Muscle of leg (tissue), 11 donors: ENCODE data around the gene CAMTA1. TPM values are rescaled to one million over a fixed set of nuclear protein-coding genes. Genes with fewer than 3 reads are reported as not detected.

Experiments
- DNase-seq: peaks from one replicate; pipeline ENCODE4 v3.0.0; 2013
- H3K27ac ChIP-seq: one replicate; pipeline ENCODE4 v1.5.1; 2013; ENCODE audit warnings: mild to moderate bottlenecking, low read length, control low read depth
- H3K27me3 ChIP-seq: one replicate; pipeline ENCODE4 v1.6.1; 2013; ENCODE audit warnings: low read length; ENCODE audit not compliant: control insufficient read depth, insufficient read depth
- H3K36me3 ChIP-seq: one replicate; pipeline ENCODE4 v1.6.1; 2013; ENCODE audit warnings: low read length; ENCODE audit not compliant: control insufficient read depth, insufficient read depth
- H3K4me1 ChIP-seq: one replicate; pipeline ENCODE4 v1.6.1; 2013; ENCODE audit warnings: low read length; ENCODE audit not compliant: control insufficient read depth, insufficient read depth
- H3K4me3 ChIP-seq: one replicate; pipeline ENCODE4 v1.5.1; 2013; ENCODE audit warnings: low read length, control low read depth
- H3K9me3 ChIP-seq: replicated peaks from 2 replicates; pipeline ENCODE4 v1.6.1; 2013; ENCODE audit warnings: low read depth, low read length; ENCODE audit not compliant: control insufficient read depth
- WGBS: methylation state at CpG from one replicate; pipeline ENCODE4 v1.1.5; 2013; ENCODE audit warnings: missing lambda C conversion rate; ENCODE audit not compliant: insufficient coverage; 5-methylcytosine and 5-hydroxymethylcytosine counted together
- polyA plus RNA-seq, 8 donors: library from polyadenylated mRNA; unstranded; fragments of 120-200 nt; gene quantifications; one replicate each; pipeline versions ENCODE4 v1.2.1 to v1.2.3, GENCODE V29; 2013; ENCODE audit warnings: inconsistent platforms in 1 of 8, low replicate concordance in 1 of 8; ENCODE audit not compliant: insufficient read length in 8 of 8, insufficient read depth in 1 of 8
- total RNA-seq: library from RNA; stranded (reverse); fragments of 120-200 nt; gene quantifications from one replicate; pipeline ENCODE4 v1.2.4, GENCODE V29; 2013

Gene CAMTA1
- total and polyA plus RNA-seq, 9 donors: 36.4 to 56.4 (median 47.7) TPM

DNA sequence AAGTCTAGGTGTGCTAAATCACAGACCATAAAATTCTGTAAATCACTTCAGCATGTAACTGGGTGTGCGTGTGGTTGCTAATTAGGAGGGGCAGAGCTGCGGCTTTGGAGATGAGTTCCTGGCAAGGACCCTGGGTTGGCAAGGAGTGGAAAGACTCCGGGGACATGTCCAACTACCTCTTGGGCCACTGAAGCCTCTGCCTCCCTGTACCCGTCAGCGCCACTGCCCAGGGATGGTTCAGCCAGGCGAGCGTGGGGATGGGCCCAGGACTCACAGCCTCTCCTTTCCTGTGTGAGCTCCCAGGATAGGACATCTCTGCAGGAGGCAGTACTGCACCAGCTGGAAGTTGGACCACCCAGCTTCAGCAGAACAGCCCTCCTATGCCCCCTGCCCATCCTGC is 599.4 kb downstream of the CAMTA1 start:
- Histone ChIP-seq H3K27me3 (peaks cover 2% of the 10 kb centered on the region), H3K4me3 (no peak overlapping the region), H3K9me3 (no peaks in the 10 kb centered on the region), H3K36me3 (no peaks in the 10 kb centered on the region), H3K4me1 (peaks cover 25% of the 10 kb centered on the region), H3K27ac (no peak overlapping the region)
- WGBS: 82% methylated on average over 7 of the region's 7 CpGs
- no peak for DNase-seq

DNA sequence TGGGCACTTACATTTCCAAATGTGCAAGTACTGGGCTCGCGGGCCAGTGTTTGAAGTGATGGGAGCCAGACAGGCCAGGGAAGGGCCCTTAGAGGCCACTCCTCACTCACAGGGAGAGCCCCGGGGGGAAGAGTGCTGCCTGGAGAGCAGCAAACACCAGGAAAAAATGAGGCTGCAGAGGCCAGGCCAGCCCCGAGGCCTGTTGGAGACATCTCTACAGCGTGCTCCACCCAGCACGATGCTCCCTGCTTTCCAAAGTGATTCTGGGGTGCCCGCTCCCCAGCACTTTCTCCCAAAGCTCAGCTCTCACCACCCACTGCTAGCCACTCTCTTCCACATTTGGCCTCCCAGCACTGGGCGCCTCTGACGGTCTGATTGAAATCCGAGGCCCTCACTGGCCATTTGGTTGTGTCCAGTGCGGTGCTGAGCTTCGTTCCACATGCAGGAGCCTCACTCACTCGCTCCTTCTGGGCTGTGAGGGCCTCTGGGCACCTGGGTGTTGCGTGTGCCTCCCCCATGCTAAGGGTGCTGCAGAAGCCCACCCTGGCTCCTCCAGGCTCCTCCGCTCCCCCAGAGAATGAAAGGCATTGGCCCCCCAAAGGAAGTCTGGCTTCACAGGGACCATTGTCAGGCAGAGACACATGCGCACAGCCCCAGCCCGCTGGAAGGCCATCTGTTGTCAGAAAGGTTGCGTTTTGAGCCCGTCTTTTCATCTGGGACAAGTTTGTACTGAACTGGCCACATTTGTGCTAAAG is 600.4 kb downstream of the CAMTA1 start:
- 71% methylated on average over 18 of the region's 19 CpGs for WGBS
- Histone ChIP-seq H3K9me3 (no peaks in the 10 kb centered on the region), H3K4me1 (peaks cover 28% of the 10 kb centered on the region), H3K36me3 (no peaks in the 10 kb centered on the region), H3K27ac (no peak overlapping the region), H3K27me3 (peaks cover 2% of the 10 kb centered on the region), H3K4me3 (no peak overlapping the region)
- DNase-seq: no peak

DNA sequence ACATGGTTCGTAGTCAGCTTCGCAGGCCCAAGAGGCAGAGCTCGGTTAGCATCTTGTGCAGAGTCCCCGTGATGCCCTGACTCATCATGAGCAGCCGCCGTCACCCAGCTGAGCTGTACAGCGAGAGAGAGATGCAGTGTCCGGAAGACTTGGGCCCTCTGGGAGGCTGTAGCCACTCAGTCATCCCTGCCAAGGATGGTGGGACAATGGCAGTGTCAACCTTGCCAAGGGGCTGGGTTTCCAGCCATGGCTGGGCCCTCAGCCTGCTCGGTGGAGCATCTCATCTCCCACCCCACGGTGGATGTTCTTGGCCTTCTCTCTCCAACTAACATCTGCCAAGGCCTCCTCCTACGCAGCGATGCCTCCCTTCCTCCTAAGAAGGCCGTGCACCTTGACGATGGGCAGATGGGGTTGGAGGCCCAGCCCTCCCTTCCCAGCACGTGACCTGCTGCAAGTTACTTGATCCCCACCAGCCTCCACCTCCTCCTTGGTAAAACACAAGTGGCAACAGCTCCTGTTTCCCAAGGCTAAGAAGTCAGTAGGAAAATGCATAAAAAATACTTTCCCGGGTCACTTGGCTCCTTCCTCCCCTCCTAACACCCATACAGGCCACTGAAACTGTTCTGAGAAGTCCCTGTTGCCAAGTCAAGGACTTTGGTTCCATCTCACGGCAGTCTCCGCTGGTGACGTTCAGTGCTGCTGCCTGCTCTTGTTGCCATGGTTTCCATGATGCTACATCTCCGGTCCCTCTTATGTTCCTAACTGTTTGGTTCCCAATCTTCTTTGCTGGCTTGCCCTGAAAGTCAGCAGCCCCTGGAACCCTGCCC is 601.2 kb downstream of the CAMTA1 start:
- 81% methylated on average over 18 of the region's 20 CpGs for whole genome bisulfite sequencing
- Histone ChIP-seq H3K27ac (no peak overlapping the region), H3K36me3 (no peaks in the 10 kb centered on the region), H3K27me3 (peaks cover 2% of the 10 kb centered on the region), H3K9me3 (no peaks in the 10 kb centered on the region), H3K4me3 (no peak overlapping the region), H3K4me1 (peaks cover 28% of the 10 kb centered on the region)
- peak; percentile 31 for DNase-seq

DNA sequence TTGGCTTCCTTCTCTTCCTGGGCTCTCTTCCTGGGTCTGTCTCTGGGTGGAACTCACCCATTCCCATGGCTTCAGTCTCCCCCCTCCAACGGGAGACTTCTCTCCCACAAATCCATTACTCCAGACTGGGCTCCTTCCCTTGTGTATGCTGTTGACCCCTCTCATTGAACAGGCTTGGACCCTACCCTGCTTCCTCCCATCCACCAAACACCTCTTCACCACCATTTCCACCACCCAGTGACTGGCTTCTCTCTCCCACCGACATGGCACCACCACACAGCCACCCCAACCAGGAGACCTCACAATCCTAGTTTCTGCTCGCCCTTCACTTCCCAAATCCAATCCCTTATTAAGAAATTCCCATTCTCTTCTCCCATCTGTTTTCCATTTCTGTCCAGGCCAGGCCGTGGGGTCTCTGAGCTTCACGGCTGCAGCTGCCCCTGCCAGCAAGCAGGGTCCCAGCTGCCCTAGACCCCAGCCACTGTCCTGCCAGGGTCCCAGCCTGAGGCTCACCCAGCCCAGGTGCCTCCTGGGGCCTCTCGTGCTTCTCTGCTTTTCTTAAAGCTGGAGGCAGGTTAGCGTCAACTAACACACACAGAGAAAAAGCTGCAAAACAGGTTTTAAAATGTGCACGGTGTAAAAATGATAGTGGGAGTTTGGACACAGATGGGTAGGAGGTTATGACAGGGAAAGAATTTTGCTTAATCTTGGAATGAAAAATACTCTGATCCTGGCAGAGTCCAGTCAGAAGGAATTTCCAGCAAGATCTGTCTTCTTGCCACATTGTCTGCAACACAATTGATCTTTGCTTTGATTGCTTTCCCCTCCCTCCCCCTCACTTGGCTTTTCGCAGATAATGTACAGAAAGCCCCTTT is 602.0 kb downstream of the CAMTA1 start:
- Histone ChIP-seq H3K4me3 (no peak overlapping the region), H3K4me1 (peaks cover 28% of the 10 kb centered on the region), H3K9me3 (no peaks in the 10 kb centered on the region), H3K27me3 (peaks cover 2% of the 10 kb centered on the region), H3K27ac (no peak overlapping the region), H3K36me3 (no peaks in the 10 kb centered on the region)
- DNase-seq: no peak
- WGBS: 35% methylated on average over 5 of the region's 9 CpGs

DNA sequence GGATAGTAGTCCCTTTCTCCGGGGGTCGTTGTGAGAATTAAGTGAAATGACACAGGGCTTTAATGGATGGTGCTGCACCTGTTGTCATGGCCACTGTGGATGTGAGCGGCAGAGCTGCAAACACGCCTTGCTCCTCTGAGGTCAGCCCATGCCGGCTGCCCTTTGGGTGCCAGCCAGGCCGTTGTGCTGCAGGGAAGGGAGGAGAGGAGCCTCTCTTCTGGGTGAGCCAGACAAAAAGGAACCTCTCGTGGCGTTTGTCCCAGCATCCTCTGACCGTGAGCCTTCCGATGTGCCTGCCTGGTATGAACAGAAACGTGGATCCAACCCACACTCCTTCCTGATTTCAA is 602.9 kb downstream of the CAMTA1 start:
- peak; percentile 33 for DNase-seq
- Histone ChIP-seq H3K27ac (no peak overlapping the region), H3K4me3 (no peak overlapping the region), H3K36me3 (no peaks in the 10 kb centered on the region), H3K4me1 (peaks cover 28% of the 10 kb centered on the region), H3K27me3 (peaks cover 2% of the 10 kb centered on the region), H3K9me3 (no peaks in the 10 kb centered on the region)
- 40% methylated on average over 7 of the region's 11 CpGs for whole genome bisulfite sequencing

DNA sequence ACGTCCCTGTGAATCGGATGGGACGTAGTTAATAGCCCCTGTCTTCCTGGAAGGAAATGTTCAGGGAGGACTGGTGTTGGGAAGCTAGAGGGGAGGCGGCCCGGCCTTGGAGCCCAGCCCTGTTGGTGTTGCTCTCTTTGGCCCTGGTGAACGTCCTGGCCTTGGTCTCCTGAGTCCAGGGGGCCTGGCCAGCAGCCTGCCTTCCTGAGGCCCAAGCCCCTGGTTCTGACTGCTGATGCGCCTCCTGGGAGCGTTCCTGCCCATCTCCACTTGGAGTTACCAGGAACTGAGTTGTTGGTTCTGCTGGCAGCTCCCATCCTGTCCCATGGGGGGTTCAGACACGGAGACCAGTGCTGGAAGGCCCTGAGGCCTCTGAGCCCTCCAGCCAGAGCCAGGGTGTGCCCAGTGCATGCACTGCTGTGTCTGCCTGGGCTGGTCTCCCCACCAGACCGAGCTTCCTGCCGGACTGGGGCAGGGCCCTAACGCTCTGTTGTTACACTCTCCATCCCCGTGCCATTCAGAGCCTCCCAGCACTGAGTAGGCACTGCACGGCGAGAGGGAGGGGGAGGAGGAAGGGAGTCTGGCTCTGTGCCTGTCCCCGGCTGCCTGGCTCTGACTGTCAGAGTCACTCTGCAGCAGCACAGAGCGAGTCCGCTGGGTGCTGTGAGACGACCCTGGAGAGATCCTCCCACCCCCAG is 603.4 kb downstream of the CAMTA1 start:
- no peak overlapping the region for H3K4me3 ChIP-seq
- H3K27me3 ChIP-seq: peaks cover 2% of the 10 kb centered on the region
- WGBS: 40% methylated on average over 11 of the region's 19 CpGs
- H3K27ac ChIP-seq: no peak overlapping the region
- DNase-seq: peak; percentile 39
- no peaks in the 10 kb centered on the region for H3K36me3 ChIP-seq
- peaks cover 28% of the 10 kb centered on the region for H3K4me1 ChIP-seq
- no peaks in the 10 kb centered on the region for H3K9me3 ChIP-seq

DNA sequence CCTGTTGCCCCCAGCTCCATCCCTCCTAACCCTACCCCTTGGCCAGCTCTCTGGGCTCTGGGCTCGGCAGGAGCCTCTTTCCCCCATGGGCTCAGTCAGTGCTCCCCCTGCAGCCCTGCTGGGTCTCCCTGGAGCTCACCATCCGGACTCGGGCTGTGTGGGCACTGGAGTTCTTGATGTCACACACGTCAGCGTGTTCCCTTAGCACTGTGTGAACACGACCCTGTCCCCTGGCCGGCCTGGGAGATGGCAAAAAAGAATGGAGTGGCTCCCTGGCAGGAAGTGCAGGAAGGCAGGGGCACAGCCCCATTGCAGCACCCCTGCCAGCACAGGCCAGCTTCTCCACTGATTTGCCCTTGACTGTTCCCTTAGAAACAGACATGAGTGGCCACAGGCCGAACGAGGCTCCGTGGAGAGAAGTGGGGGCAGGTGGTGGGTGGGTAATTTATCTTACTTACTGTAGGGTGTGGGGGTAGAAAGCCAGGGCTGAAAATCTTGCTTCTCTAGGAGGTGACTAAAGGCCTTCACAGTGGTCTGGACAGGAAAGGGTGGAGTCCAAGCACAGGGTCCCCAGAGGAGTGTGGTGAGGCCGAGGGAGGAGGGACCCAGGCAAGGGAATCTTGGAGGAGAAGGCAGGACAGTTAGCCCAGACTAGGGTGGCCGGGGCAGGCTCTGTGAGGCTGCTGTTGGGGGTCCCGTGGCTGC is 604.1 kb downstream of the CAMTA1 start:
- WGBS: 17% methylated on average over 9 of the region's 13 CpGs
- H3K27me3 ChIP-seq: peaks cover 2% of the 10 kb centered on the region
- H3K4me1 ChIP-seq: peaks cover 25% of the 10 kb centered on the region
- no peaks in the 10 kb centered on the region for H3K9me3 ChIP-seq
- DNase-seq: no peak
- peak overlapping the region; percentile 15 for H3K27ac ChIP-seq
- no peaks in the 10 kb centered on the region for H3K36me3 ChIP-seq
- H3K4me3 ChIP-seq: no peak overlapping the region

DNA sequence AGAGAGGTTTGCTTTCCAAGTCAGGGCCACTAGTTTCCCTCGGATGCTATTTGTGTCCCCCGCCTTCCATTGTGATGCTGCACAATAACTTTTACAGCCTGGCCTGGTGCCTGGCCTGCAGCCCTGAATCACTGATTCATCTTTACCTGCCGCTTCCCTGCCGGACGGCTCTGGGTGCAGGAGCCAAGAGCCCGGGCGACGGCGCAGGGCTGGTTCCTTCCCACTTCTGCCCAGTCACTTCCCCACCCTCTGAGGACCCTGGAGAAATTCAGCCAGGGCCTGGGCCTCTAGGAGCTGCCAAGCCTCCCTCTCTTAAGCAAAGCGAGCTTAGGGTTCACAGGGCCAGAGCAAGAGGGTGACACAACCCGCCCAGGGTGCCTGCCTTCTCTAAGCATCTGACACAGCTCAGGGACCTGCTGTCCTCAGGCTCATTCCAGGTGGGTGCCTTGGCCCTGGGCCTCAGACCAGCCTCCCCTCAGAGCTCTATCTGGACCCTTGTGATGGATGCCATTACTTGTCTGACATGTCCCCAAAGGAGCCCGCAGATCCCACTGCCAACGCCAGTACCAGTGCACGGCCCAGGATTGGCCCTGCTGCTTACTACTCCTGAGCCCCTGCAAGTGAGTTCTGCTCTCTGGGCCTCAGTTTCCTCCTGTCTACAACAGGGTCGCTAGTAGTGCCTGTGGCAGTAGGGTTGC is 604.8 kb downstream of the CAMTA1 start:
- no peak for DNase-seq
- H3K4me1 ChIP-seq: peaks cover 25% of the 10 kb centered on the region
- H3K27ac ChIP-seq: no peak overlapping the region
- 68% methylated on average over 14 of the region's 15 CpGs for WGBS
- H3K4me3 ChIP-seq: no peak overlapping the region
- H3K27me3 ChIP-seq: no peaks in the 10 kb centered on the region
- no peaks in the 10 kb centered on the region for H3K36me3 ChIP-seq
- peaks cover under 1% of the 10 kb centered on the region for H3K9me3 ChIP-seq

DNA sequence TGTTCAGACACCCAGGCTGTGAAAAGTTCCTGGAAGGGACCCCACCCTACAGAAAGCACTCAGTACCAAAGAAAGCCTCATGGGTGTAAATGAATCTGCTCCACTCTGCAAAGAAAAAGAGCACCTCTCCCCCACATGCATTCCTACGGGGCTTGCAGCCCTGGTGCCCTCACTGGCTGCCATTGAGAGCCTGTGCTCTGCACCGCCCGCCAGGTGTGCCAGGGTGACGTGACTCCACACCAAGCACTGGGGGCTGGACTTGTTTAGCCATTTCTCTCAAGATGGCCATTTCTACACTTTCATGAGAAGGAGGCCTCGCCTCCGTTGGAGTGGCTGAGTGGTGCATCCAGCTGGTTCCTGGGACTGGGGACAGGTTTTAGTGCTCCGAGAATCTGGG is 605.3 kb downstream of the CAMTA1 start:
- H3K4me3 ChIP-seq: no peak overlapping the region
- H3K9me3 ChIP-seq: peaks cover 3% of the 10 kb centered on the region
- no peaks in the 10 kb centered on the region for H3K27me3 ChIP-seq
- DNase-seq: no peak
- H3K4me1 ChIP-seq: peaks cover 25% of the 10 kb centered on the region
- H3K36me3 ChIP-seq: no peaks in the 10 kb centered on the region
- WGBS: 88% methylated on average over 4 of the region's 7 CpGs
- no peak overlapping the region for H3K27ac ChIP-seq
